GM10266 (cell line): ENCODE data around the gene F9.

Experiments
- DNase-seq: peaks from one replicate; pipeline ENCODE4 v3.0.0; 2012; ENCODE audit errors: extremely low spot score
- CTCF ChIP-seq: IDR thresholded peaks from 2 replicates; pipeline ENCODE4 v1.5.1; 2012; ENCODE audit warnings: mild to moderate bottlenecking, low read depth; ENCODE audit not compliant: control insufficient read depth, insufficient read depth; ENCODE audit errors: missing control alignments

The F9 gene

GRCh38 chrX:139532834-139533233 is 2.3 kb downstream of the F9 start:
- TF ChIP-seq CTCF, result no peak

GRCh38 chrX:139533444-139533843 is 2.9 kb downstream of the F9 start:
- no peak for TF ChIP-seq CTCF
- no peak for DNase-seq

More at GRCh38 chrX:139532834-139533233, 2.3 kb downstream of the F9 start:
- no peak for DNase-seq

GRCh38 chrX:139538907-139539790 is 8.6 kb downstream of the F9 start:
- no peak for TF ChIP-seq CTCF
- no peak for DNase-seq

- no peak for TF ChIP-seq CTCF
Observed at GRCh38 chrX:139542652-139543051, 12.1 kb downstream of the F9 start.

GRCh38 chrX:139543920-139544319 is 13.4 kb downstream of the F9 start:
- DNase-seq, result no peak
- TF ChIP-seq CTCF, result no peak

More at GRCh38 chrX:139542652-139543051, 12.1 kb downstream of the F9 start:
- no peak for DNase-seq

DNA sequence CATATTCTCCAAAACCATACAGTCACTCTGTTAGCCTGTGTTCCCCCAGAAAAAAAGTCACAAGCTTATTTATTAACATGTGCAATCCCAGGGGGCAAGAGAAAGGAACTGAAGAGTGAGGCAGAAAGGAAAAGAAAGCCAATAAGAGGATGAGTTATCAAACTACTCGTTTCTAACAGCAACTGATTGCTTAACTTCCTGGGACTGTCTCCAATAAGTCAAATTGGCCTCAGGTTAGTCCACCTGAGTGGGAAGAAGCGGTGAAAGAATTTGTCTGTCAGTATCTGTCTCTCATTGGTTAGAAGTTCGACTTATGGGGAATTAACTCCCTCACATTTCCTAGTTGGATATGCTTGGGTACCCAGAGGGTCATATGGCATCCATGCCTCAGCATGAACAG is 14.1 kb downstream of the F9 start:
- DNase-seq, result no peak
- no peak for TF ChIP-seq CTCF

DNA sequence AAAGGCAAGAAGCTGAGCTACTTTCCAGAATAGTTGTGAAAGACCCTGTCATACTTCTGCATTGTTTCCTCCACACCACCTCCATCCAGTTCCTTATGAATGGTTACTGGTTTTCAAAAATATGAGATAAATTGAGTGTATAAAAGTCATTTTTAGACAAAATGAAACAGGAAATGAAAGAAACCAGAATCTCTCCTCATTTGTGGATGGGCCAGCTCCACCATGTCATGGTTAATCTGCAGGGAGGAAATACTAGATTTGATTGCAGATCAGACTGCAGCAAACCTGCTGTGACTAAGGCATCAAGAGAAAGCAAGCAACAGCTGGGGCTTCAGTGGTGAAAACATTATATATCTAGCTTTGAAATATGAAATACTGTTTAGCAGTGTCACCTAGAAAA is 23.8 kb downstream of the F9 start:
- DNase-seq, result no peak

More for the DNA sequence above, 23.8 kb downstream of the F9 start:
- no peak for TF ChIP-seq CTCF
